IPS DF 6.9 (cell line): ENCODE results near the gene KXD1.
"Not testable (repeated sequence)": the region's sequence is repeated elsewhere in the genome, so short reads cannot be mapped to it uniquely, and the experiment has no call there.

Experiments
- DNase-seq: peaks from one replicate; pipeline ENCODE4 v3.0.0-alpha.2; 2013; ENCODE audit warnings: low read depth, low spot score
- H3K27ac ChIP-seq: one replicate; pipeline ENCODE4 v1.5.1; 2013; ENCODE audit warnings: low read length, control low read depth
- H3K27me3 ChIP-seq: 2 replicates; pipeline ENCODE4 v1.6.1; 2013; ENCODE audit warnings: mild to moderate bottlenecking, low read length; ENCODE audit not compliant: control insufficient read depth, insufficient read depth
- H3K36me3 ChIP-seq: 2 replicates; pipeline ENCODE4 v1.6.1; 2013; ENCODE audit warnings: low read length; ENCODE audit not compliant: control insufficient read depth, insufficient read depth
- H3K4me1 ChIP-seq: 2 replicates; pipeline ENCODE4 v1.6.1; 2013; ENCODE audit warnings: low read length; ENCODE audit not compliant: control insufficient read depth, insufficient read depth
- H3K4me3 ChIP-seq: 2 replicates; pipeline ENCODE4 v1.5.1; 2013; ENCODE audit warnings: mild to moderate bottlenecking, low read length
- H3K9me3 ChIP-seq: 2 replicates; pipeline ENCODE4 v1.6.1; 2013; ENCODE audit warnings: low read length, inconsistent platforms; ENCODE audit not compliant: control insufficient read depth, insufficient read depth
- WGBS: extraction: QIAGEN DNeasy Blood & Tissue Kit; methylation state at CpG from one replicate; pipeline ENCODE4 v1.1.7; 2013; ENCODE audit warnings: mixed read lengths, missing lambda C conversion rate; ENCODE audit not compliant: insufficient read length, insufficient coverage; 5-methylcytosine and 5-hydroxymethylcytosine counted together

The KXD1 gene

DNA sequence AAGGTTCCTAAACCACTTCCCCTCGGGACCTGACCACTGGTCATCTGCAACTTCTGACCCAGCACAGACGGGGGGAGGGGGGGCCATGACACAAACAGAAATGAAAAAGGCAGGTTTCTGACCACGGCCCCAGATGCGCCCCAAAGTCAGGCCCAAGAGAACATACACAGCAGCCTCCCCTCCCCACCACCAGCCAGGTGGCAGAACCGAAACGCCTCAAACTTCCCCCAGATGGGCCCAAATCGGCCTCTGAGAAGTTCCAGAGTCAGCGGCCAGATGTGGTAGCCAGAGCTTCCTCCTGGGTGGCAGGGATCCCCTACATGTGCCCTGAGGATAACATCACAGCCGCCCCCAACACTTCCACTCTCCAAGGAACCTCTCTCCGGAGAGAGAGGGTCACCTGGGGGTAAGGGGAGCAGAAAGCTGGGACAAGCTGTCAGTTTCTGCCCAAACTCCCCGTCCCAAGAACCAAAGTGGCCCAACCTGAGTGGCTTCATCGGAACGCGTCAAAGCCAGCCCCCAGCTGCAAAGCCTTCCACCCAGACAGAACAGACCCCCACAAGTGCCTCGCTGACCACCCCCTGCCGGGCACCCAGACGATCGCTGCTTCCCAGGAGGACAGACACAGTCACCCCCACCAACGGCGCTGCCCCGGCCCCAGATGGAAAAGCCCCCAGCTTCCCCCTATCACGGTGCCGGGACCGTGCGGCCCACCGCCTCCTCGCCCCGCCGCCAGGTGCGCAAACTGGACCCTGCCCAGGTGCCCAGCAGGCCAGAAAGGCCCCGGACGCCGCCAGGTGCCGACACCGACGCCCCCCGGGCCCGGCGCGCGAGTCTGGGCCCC lies 36.6 kb upstream of the KXD1 start:
- Histone ChIP-seq H3K36me3 (no peaks in the 10 kb centered on the region), H3K27ac (no peak overlapping the region), H3K4me1 (0 out of 2 replicates have a peak, but pooled peaks cover 2% of the 10 kb centered on the region), H3K4me3 (peak overlapping the region; percentile 95), H3K27me3 (no peaks in the 10 kb centered on the region), H3K9me3 (no peaks in the 10 kb centered on the region)
- no CpG with 5 or more reads among the region's 41 CpGs for WGBS
- DNase-seq = no peak

GRCh38 chr19:18521692-18522123 lies 36.0 kb upstream of the KXD1 start, which contains the start of gene ELL:
Gene ELL (minus strand): TSS chr19:18522070. CDS start chr19:18522055, 15 bp downstream.
- H3K27me3 ChIP-seq = no peaks in the 10 kb centered on the region
- H3K4me3 ChIP-seq = peak within 1 kb of the TSS; percentile 95
- H3K27ac ChIP-seq = no peak within 1 kb of the TSS
- DNase-seq = no peak
- H3K36me3 ChIP-seq = no peaks in the 10 kb centered on the region
- H3K9me3 ChIP-seq = no peaks in the 10 kb centered on the region
- 0 out of 2 replicates have a peak, but pooled peaks cover 2% of the 10 kb centered on the region for H3K4me1 ChIP-seq
- WGBS = no CpG with 5 or more reads among the region's 52 CpGs

GRCh38 chr19:18522124-18522861 lies 35.4 kb upstream of the KXD1 start:
- no CpG with 5 or more reads among the region's 51 CpGs for WGBS

GRCh38 chr19:18522862-18523440 lies 34.7 kb upstream of the KXD1 start:
- not testable (repeated sequence) for H3K27ac ChIP-seq, H3K36me3 ChIP-seq, H3K4me3 ChIP-seq, H3K27me3 ChIP-seq, H3K4me1 ChIP-seq, H3K9me3 ChIP-seq, DNase-seq
- no CpG with 5 or more reads among the region's 19 CpGs for WGBS

More at GRCh38 chr19:18522124-18522861, 35.4 kb upstream of the KXD1 start:
- Histone ChIP-seq H3K4me3 (peak overlapping the region; percentile 95; the same call in 1 of the 2 replicates), H3K9me3 (no peaks in the 10 kb centered on the region), H3K27me3 (no peaks in the 10 kb centered on the region), H3K27ac (no peak overlapping the region), H3K4me1 (0 out of 2 replicates have a peak, but pooled peaks cover 2% of the 10 kb centered on the region), H3K36me3 (no peaks in the 10 kb centered on the region)
- peak; percentile 99 for DNase-seq

- WGBS = no CpG with 5 or more reads among the region's 9 CpGs
These were observed 33.8 kb upstream of the KXD1 start for GRCh38 chr19:18523841-18524240.

DNA sequence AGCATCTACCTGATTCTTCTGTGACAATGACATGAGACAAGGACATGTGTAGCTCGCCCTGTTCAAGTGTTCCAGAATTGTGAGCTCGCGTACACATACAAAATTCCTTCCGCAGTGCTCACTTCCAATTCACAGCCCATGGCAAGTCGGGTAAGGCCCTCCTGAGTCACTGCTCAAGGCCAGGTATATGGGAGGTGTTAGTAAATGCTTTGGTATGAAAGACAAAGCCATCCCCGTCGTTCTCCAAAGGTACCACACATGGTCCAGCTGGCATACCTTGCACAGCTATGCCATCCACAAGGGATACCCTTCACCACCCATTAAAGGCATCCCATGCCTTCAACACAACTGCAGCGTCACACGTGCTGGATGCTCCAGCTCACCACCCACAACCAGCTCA lies 31.4 kb upstream of the KXD1 start:
- H3K27ac ChIP-seq = no peak overlapping the region
- no peaks in the 10 kb centered on the region for H3K4me1 ChIP-seq
- no peaks in the 10 kb centered on the region for H3K9me3 ChIP-seq
- peaks cover under 1% of the 10 kb centered on the region; the same call in 1 of the 2 replicates for H3K36me3 ChIP-seq
- no peak overlapping the region for H3K4me3 ChIP-seq
- no peak for DNase-seq
- no CpG with 5 or more reads among the region's 9 CpGs for WGBS
- H3K27me3 ChIP-seq = no peaks in the 10 kb centered on the region

More at GRCh38 chr19:18523841-18524240, 33.8 kb upstream of the KXD1 start:
- Histone ChIP-seq H3K4me3 (no peak overlapping the region), H3K36me3 (no peaks in the 10 kb centered on the region), H3K4me1 (0 out of 2 replicates have a peak, but pooled peaks cover 2% of the 10 kb centered on the region), H3K27ac (no peak overlapping the region), H3K9me3 (no peaks in the 10 kb centered on the region), H3K27me3 (no peaks in the 10 kb centered on the region)
- DNase-seq = no peak

- Histone ChIP-seq H3K36me3 (peaks cover 20% of the 10 kb centered on the region), H3K9me3 (no peaks in the 10 kb centered on the region), H3K27me3 (no peaks in the 10 kb centered on the region), H3K4me3 (no peak overlapping the region), H3K4me1 (no peaks in the 10 kb centered on the region), H3K27ac (no peak overlapping the region)
- no CpG with 5 or more reads among the region's 7 CpGs for WGBS
- DNase-seq = no peak
These were observed 27.9 kb upstream of the KXD1 start for GRCh38 chr19:18529782-18530181.

GRCh38 chr19:18531485-18531884 lies 26.2 kb upstream of the KXD1 start:
- Histone ChIP-seq H3K4me1 (no peaks in the 10 kb centered on the region), H3K27ac (no peak overlapping the region), H3K9me3 (no peaks in the 10 kb centered on the region), H3K4me3 (no peak overlapping the region), H3K27me3 (no peaks in the 10 kb centered on the region), H3K36me3 (peaks cover 28% of the 10 kb centered on the region)
- DNase-seq = no peak
- no CpG with 5 or more reads among the region's 9 CpGs for WGBS

- Histone ChIP-seq H3K4me3 (no peak overlapping the region), H3K4me1 (no peaks in the 10 kb centered on the region), H3K27me3 (no peaks in the 10 kb centered on the region), H3K36me3 (peaks cover 33% of the 10 kb centered on the region), H3K27ac (no peak overlapping the region), H3K9me3 (no peaks in the 10 kb centered on the region)
- DNase-seq = no peak
- WGBS = no CpG with 5 or more reads among the region's 22 CpGs
These were observed 25.3 kb upstream of the KXD1 start for GRCh38 chr19:18532168-18532890.

DNA sequence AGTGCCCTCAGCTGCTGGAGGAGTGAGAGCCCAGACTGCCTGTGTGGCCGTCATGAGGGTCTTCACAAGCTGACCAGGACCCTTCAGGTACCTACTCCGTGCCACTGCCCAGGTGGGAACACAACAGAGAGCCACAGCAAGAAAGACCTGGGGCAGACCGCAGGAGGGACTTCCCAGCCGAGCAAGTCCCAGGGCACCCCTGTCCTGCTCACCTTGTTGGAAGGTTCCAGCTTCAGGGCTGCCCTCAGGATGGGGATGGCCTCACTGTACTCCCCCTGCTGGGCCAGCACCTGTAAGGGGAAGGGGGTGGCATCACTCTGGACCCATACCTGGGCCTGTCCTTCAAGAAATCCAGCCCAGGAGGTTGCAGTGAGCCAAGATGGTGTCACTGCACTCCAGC lies 24.6 kb upstream of the KXD1 start:
- H3K4me1 ChIP-seq = no peaks in the 10 kb centered on the region; the same call in 1 of the 2 replicates
- H3K9me3 ChIP-seq = no peaks in the 10 kb centered on the region
- H3K4me3 ChIP-seq = no peak overlapping the region
- no peak overlapping the region for H3K27ac ChIP-seq
- H3K27me3 ChIP-seq = no peaks in the 10 kb centered on the region
- H3K36me3 ChIP-seq = peaks cover 40% of the 10 kb centered on the region
- DNase-seq = no peak
- WGBS = no CpG with 5 or more reads among the region's 4 CpGs
